Astrocyte (in vitro differentiated cells and primary cell): ENCODE results near the gene PLCD3.

ENCODE experiments used
- CTCF ChIP-seq: IDR thresholded peaks from 2 replicates; pipeline ENCODE4 v1.5.1; 2011; ENCODE audit warnings: low read depth, mild to moderate bottlenecking, inconsistent platforms, low read length, moderate library complexity; ENCODE audit not compliant: insufficient read depth
- EZH2 ChIP-seq: IDR thresholded peaks from 2 replicates; pipeline ENCODE4 v1.6.1; 2012; ENCODE audit warnings: mild to moderate bottlenecking, low read length, inconsistent platforms; ENCODE audit not compliant: insufficient read depth

GRCh38 chr17:45155029-45155428, 22.7 kb upstream of the PLCD3 start:
- TF ChIP-seq CTCF (no peak), EZH2 (no peak)
